HepG2 (cell line): Measurements from ENCODE around the gene POLR3H. TPM values are rescaled to one million over a fixed set of nuclear protein-coding genes. Genes with fewer than 3 reads are reported as not detected.

Experiments used
- ARID5B ChIP-seq: IDR thresholded peaks from 2 replicates; pipeline ENCODE4 v1.4.0; 2020; ENCODE audit warnings: mild to moderate bottlenecking, missing genetic modification reagents
- ATF3 ChIP-seq: sonication (generic); formaldehyde crosslinking; IDR thresholded peaks from 2 replicates; pipeline ENCODE4 v1.4.0; 2020; ENCODE audit warnings: missing genetic modification reagents
- CHD4 ChIP-seq: fragments of 200-600 bp; sonication (generic); IDR thresholded peaks from 2 replicates; pipeline ENCODE4 v1.7.0; 2017; ENCODE audit warnings: mild to moderate bottlenecking, low read length, borderline replicate concordance
- CREM ChIP-seq, 2 experiments: sonication (generic) in 1 of 2; formaldehyde crosslinking in 1 of 2; IDR thresholded peaks; 2 replicates each; pipeline versions ENCODE4 v1.4.0 to v1.6.1; 2016 to 2020; ENCODE audit warnings: antibody characterized with exemption in 1 of 2, mild to moderate bottlenecking in 1 of 2, missing genetic modification reagents in 1 of 2
- IRX3 ChIP-seq: sonication (generic); formaldehyde crosslinking; IDR thresholded peaks from 2 replicates; pipeline ENCODE4 v1.8.1; 2023; ENCODE audit warnings: mild to moderate bottlenecking, low read depth, missing genetic modification reagents, borderline replicate concordance
- KLF12 ChIP-seq: sonication (generic); formaldehyde crosslinking; IDR thresholded peaks from 2 replicates; pipeline ENCODE4 v1.4.0; 2020; ENCODE audit warnings: missing genetic modification reagents, borderline replicate concordance
- MEIS1 ChIP-seq: sonication (generic); formaldehyde crosslinking; IDR thresholded peaks from 2 replicates; pipeline ENCODE4 v1.9.0; 2021; ENCODE audit warnings: mild to moderate bottlenecking, missing genetic modification reagents, moderate library complexity, borderline replicate concordance
- MLLT10 ChIP-seq: sonication (generic); formaldehyde crosslinking; IDR thresholded peaks from 2 replicates; pipeline ENCODE4 v1.4.0; 2020; ENCODE audit warnings: missing genetic modification reagents
- MYNN ChIP-seq: sonication (generic); formaldehyde crosslinking; IDR thresholded peaks from 2 replicates; pipeline ENCODE4 v1.4.0; 2020; ENCODE audit warnings: mild to moderate bottlenecking, low read depth, missing genetic modification reagents
- NFE2L2 ChIP-seq: fragments of 150-350 bp; IDR thresholded peaks from 2 replicates; pipeline ENCODE4 v1.6.1; 2014; ENCODE audit warnings: low read length
- PHF21A ChIP-seq: sonication (generic); formaldehyde crosslinking; IDR thresholded peaks from 2 replicates; pipeline ENCODE4 v1.5.0; 2020; ENCODE audit warnings: mild to moderate bottlenecking, missing genetic modification reagents
- PITX1 ChIP-seq: sonication (generic); formaldehyde crosslinking; IDR thresholded peaks from 2 replicates; pipeline ENCODE4 v1.5.1; 2020; ENCODE audit warnings: mild to moderate bottlenecking, missing genetic modification reagents
- POGZ ChIP-seq: sonication (generic); formaldehyde crosslinking; IDR thresholded peaks from 2 replicates; pipeline ENCODE4 v1.4.0; 2020; ENCODE audit warnings: mild to moderate bottlenecking, missing genetic modification reagents
- SALL2 ChIP-seq: sonication (generic); formaldehyde crosslinking; IDR thresholded peaks from 2 replicates; pipeline ENCODE4 v1.8.1; 2023; ENCODE audit warnings: mild to moderate bottlenecking, missing genetic modification reagents, inconsistent platforms
- UBTF ChIP-seq: sonication (generic); formaldehyde crosslinking; IDR thresholded peaks from 2 replicates; pipeline ENCODE4 v1.4.0; 2020; ENCODE audit warnings: mild to moderate bottlenecking, missing genetic modification reagents
- YY1 ChIP-seq: IDR thresholded peaks from 2 replicates; pipeline ENCODE4 v1.6.1; 2011; ENCODE audit warnings: low read length, low read depth, moderate library complexity, mild to moderate bottlenecking; ENCODE audit not compliant: insufficient read depth, insufficient replicate concordance
- ZBTB37 ChIP-seq: sonication (generic); formaldehyde crosslinking; IDR thresholded peaks from 2 replicates; pipeline ENCODE4 v1.4.0; 2020; ENCODE audit warnings: mild to moderate bottlenecking, missing genetic modification reagents
- ZC3H13 ChIP-seq: sonication (generic); formaldehyde crosslinking; IDR thresholded peaks from 2 replicates; pipeline ENCODE4 v1.8.1; 2023; ENCODE audit warnings: mild to moderate bottlenecking, missing genetic modification reagents, moderate library complexity
- ZNF101 ChIP-seq: sonication (generic); formaldehyde crosslinking; IDR thresholded peaks from 2 replicates; pipeline ENCODE4 v1.4.0; 2020; ENCODE audit warnings: mild to moderate bottlenecking, low read depth, missing genetic modification reagents, borderline replicate concordance
- ZNF768 ChIP-seq: sonication (generic); formaldehyde crosslinking; IDR thresholded peaks from 2 replicates; pipeline ENCODE4 v1.4.0; 2020; ENCODE audit warnings: missing genetic modification reagents
- ZSCAN31 ChIP-seq: sonication (generic); formaldehyde crosslinking; IDR thresholded peaks from 2 replicates; pipeline ENCODE4 v1.5.0; 2020; ENCODE audit warnings: low read depth, mild to moderate bottlenecking, missing genetic modification reagents
- polyA plus RNA-seq, 8 experiments: library from polyadenylated mRNA; depleted of rRNA in 3 of 8; stranded (reverse) in 7 of 8; unstranded in 1 of 8; fragments of >200 nt; fragmentation: Illumina TruSeq in 4 of 8; extraction: Trizol in 4 of 8; gene quantifications; 2 replicates each; pipeline versions ENCODE4 v1.2.1 to v1.2.3, GENCODE V29; 2011 to 2016; ENCODE audit warnings: low read depth in 4 of 8, missing spikeins in 1 of 8, mixed read lengths in 1 of 8; ENCODE audit not compliant: insufficient read depth in 1 of 8
- total RNA-seq, 5 experiments: library from RNA; depleted of rRNA; stranded (reverse); fragments of >200 nt; fragmentation: Illumina TruSeq; extraction: Trizol; gene quantifications; 2 replicates each; pipeline ENCODE4 v1.2.3, GENCODE V29; 2016; ENCODE audit warnings: low read depth in 1 of 5

The POLR3H gene
- total and polyA plus RNA-seq, 2 of the 13 experiments (the other 11 are each of a cell fraction or from before 2014, with no cell fraction given) = 10.3 to 28.6 TPM

GRCh38 chr22:41543854-41544670 is at the start of gene POLR3H (continued):
- TF ChIP-seq MEIS1 (CRISPR knock-in tag) = no peak
- peak; percentile 39; the same call in 1 of the 2 replicates for TF ChIP-seq UBTF (CRISPR knock-in tag)
- TF ChIP-seq ZBTB37 = no peak
- TF ChIP-seq ZC3H13 (CRISPR knock-in tag) = 0 out of 2 replicates have a peak, but pooled peaks have one; percentile 66
- 0 out of 2 replicates have a peak, but pooled peaks have one; percentile 37 for TF ChIP-seq SALL2 (CRISPR knock-in tag)
- no peak for TF ChIP-seq MYNN (CRISPR knock-in tag)
- peak; percentile 38; the same call in 1 of the 2 replicates for TF ChIP-seq POGZ
- no peak for TF ChIP-seq ZSCAN31
- no peak for TF ChIP-seq ATF3 (CRISPR knock-in tag)
- TF ChIP-seq CHD4 = 0 out of 2 replicates have a peak, but pooled peaks have one; percentile 16
- peak; percentile 69; the same call in 1 of the 2 replicates for TF ChIP-seq KLF12 (CRISPR knock-in tag)
- TF ChIP-seq PITX1 (CRISPR knock-in tag) = peak; percentile 49; the same call in 1 of the 2 replicates
- no peak for TF ChIP-seq ZNF101 (CRISPR knock-in tag)
- TF ChIP-seq ZNF768 (CRISPR knock-in tag) = peak; percentile 49
- peak; percentile 43 for TF ChIP-seq YY1
- no peak for TF ChIP-seq IRX3
- TF ChIP-seq NFE2L2 = no peak
- 0 out of 2 replicates have a peak, but pooled peaks have one; percentile 33 for TF ChIP-seq PHF21A
- no peak; the same call in 1 of the 2 replicates for TF ChIP-seq ARID5B
- no peak; the same call in 1 of the 2 replicates for TF ChIP-seq CREM (IDR thresholded peaks at IDR 0.05)
- TF ChIP-seq CREM (CRISPR knock-in tag; IDR thresholded peaks at IDR 0.05) = no peak
- TF ChIP-seq MLLT10 (CRISPR knock-in tag) = no peak
